Endothelial cell (in vitro differentiated cells): ENCODE data around the gene CBLB. TPM values are rescaled to one million over a fixed set of nuclear protein-coding genes. Genes with fewer than 3 reads are reported as not detected.

Experiments used
- DNase-seq: peaks from one replicate; pipeline ENCODE4 v3.0.0; 2021; ENCODE audit warnings: low spot score
- H3K27ac Mint-ChIP-seq: one replicate; pipeline ENCODE4 v1.8.0; 2021; ENCODE audit warnings: mixed read lengths, inconsistent platforms; ENCODE audit not compliant: unreplicated experiment
- H3K27me3 Mint-ChIP-seq: one replicate; pipeline ENCODE4 v1.8.0; 2021; ENCODE audit warnings: mild to moderate bottlenecking, moderate library complexity, mixed read lengths, inconsistent platforms; ENCODE audit not compliant: unreplicated experiment
- H3K36me3 Mint-ChIP-seq: one replicate; pipeline ENCODE4 v1.8.0; 2021; ENCODE audit warnings: mild to moderate bottlenecking, low read depth, mixed read lengths, inconsistent platforms; ENCODE audit not compliant: unreplicated experiment
- H3K4me1 Mint-ChIP-seq: one replicate; pipeline ENCODE4 v1.8.0; 2021; ENCODE audit warnings: mild to moderate bottlenecking, mixed read lengths, inconsistent platforms; ENCODE audit not compliant: unreplicated experiment
- H3K4me3 Mint-ChIP-seq: one replicate; pipeline ENCODE4 v1.8.0; 2021; ENCODE audit warnings: mild to moderate bottlenecking, mixed read lengths, inconsistent platforms; ENCODE audit not compliant: unreplicated experiment
- H3K9me3 Mint-ChIP-seq: one replicate; pipeline ENCODE4 v1.8.0; 2021; ENCODE audit warnings: mixed read lengths, inconsistent platforms; ENCODE audit not compliant: unreplicated experiment
- total RNA-seq: library from RNA; stranded (reverse); fragmentation: NEBNext Ultra II Directional; extraction: Animal tissue kit (Norgen Biotek cat#: 25700); gene quantifications from one replicate; pipeline ENCODE4 v1.2.1, GENCODE V29; 2021; ENCODE audit not compliant: unreplicated experiment
- TF ChIP-seq, protein P1 (sequence below): fragments of 200-600 bp; sonication (generic); IDR thresholded peaks from one replicate; pipeline ENCODE4 v1.5.0; 2021; ENCODE audit warnings: antibody characterized with exemption; ENCODE audit not compliant: unreplicated experiment

Gene CBLB
- total RNA-seq, 1 donor from 2014 or later, result 62.0 TPM

DNA sequence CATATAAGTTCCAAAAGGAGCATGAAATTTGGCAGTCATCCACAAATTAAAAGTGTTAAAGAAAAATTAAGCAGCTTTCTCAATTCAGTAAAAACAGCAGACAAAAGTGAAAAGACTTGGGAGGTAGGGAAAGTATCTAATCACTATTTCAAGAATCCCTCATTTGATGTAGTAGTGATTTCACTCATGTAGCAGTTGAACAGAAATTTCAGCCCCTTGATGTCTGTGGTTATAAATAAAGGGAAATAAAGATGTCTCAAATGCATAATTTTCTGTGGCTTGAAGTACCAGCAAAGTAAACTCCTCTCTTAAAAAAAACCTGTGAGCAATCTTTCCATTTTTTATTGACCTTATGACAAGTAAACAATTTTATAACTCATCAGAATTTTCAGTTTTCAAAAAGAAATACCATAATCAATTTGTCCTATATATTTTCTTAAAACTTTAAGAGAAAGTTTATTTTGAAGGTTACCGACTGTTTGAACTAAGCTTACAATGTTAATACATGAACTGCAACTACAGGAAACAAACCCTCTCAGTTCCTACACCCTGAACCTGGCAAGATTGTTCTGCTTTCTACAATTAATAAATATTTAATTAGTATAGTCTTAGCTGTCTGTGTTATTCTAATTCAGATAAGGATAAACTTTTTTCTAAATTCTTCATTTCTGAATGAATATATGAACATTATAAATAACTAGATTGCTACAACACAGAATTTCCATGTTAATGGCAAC lies 94.2 kb downstream of the CBLB start:
- no peak for DNase-seq
- no peak overlapping the region for H3K27ac Mint-ChIP-seq
- H3K36me3 Mint-ChIP-seq, result peaks cover 4% of the 10 kb centered on the region
- no peaks in the 10 kb centered on the region for H3K27me3 Mint-ChIP-seq
- no peaks in the 10 kb centered on the region for H3K4me1 Mint-ChIP-seq
- TF ChIP-seq, protein P1, sequence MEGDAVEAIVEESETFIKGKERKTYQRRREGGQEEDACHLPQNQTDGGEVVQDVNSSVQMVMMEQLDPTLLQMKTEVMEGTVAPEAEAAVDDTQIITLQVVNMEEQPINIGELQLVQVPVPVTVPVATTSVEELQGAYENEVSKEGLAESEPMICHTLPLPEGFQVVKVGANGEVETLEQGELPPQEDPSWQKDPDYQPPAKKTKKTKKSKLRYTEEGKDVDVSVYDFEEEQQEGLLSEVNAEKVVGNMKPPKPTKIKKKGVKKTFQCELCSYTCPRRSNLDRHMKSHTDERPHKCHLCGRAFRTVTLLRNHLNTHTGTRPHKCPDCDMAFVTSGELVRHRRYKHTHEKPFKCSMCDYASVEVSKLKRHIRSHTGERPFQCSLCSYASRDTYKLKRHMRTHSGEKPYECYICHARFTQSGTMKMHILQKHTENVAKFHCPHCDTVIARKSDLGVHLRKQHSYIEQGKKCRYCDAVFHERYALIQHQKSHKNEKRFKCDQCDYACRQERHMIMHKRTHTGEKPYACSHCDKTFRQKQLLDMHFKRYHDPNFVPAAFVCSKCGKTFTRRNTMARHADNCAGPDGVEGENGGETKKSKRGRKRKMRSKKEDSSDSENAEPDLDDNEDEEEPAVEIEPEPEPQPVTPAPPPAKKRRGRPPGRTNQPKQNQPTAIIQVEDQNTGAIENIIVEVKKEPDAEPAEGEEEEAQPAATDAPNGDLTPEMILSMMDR, result no peak
- H3K4me3 Mint-ChIP-seq, result no peak overlapping the region
- H3K9me3 Mint-ChIP-seq, result no peaks in the 10 kb centered on the region

GRCh38 chr3:105773291-105773690 lies 95.5 kb downstream of the CBLB start:
- DNase-seq, result no peak
- H3K36me3 Mint-ChIP-seq, result peaks cover 8% of the 10 kb centered on the region
- no peak overlapping the region for H3K27ac Mint-ChIP-seq
- TF ChIP-seq, protein P1, result no peak
- H3K4me1 Mint-ChIP-seq, result no peaks in the 10 kb centered on the region
- H3K4me3 Mint-ChIP-seq, result no peak overlapping the region
- H3K27me3 Mint-ChIP-seq, result no peaks in the 10 kb centered on the region
- H3K9me3 Mint-ChIP-seq, result no peaks in the 10 kb centered on the region

DNA sequence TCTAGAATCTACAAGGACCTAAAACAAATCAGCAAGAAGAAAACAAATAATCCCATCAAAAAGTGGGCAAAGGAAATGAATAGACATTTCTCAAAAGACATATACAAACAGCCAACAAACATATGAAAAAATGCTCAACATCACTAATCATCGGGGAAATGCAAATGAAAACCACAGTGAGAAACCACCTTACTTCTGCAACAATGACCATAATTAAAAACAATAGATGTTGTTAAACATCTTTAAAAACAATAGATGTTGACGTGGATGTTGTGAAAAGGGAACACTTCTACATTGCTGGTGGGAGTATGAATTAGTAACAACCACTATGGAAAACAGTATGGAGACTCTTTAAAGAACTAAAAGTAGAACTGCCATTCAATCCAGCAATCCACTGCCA lies 96.2 kb downstream of the CBLB start:
- TF ChIP-seq, protein P1, result no peak
- peaks cover 8% of the 10 kb centered on the region for H3K36me3 Mint-ChIP-seq
- H3K27ac Mint-ChIP-seq, result no peak overlapping the region
- no peaks in the 10 kb centered on the region for H3K4me1 Mint-ChIP-seq
- no peak for DNase-seq
- H3K27me3 Mint-ChIP-seq, result no peaks in the 10 kb centered on the region
- H3K4me3 Mint-ChIP-seq, result no peak overlapping the region
- no peaks in the 10 kb centered on the region for H3K9me3 Mint-ChIP-seq

DNA sequence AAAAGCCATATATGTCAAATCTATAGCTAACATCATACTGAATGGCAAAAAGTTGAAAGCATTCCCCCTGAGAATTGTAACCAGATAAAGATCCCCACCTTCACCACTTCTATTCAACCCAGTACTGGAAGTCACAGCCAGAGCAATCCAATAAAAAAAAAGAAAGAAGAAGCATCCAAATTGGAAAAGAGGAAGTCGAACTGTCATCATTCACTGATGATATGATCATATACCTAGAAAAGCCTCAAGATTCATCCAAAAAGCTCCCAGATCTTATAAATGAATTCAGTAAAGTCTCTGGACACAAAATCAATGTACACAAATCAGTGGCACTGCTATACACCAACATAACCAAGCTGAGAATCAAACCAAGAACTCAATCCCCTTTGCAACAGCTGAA lies 97.4 kb downstream of the CBLB start:
- H3K4me3 Mint-ChIP-seq, result no peak overlapping the region
- H3K4me1 Mint-ChIP-seq, result no peaks in the 10 kb centered on the region
- H3K27ac Mint-ChIP-seq, result no peak overlapping the region
- H3K9me3 Mint-ChIP-seq, result no peaks in the 10 kb centered on the region
- TF ChIP-seq, protein P1, result no peak
- H3K27me3 Mint-ChIP-seq, result no peaks in the 10 kb centered on the region
- no peak for DNase-seq
- H3K36me3 Mint-ChIP-seq, result peaks cover 8% of the 10 kb centered on the region

- no peaks in the 10 kb centered on the region for H3K4me1 Mint-ChIP-seq
Measured at GRCh38 chr3:105770410-105770809, 98.4 kb downstream of the CBLB start.

More at GRCh38 chr3:105770410-105770809, 98.4 kb downstream of the CBLB start:
- Mint-ChIP-seq H3K27me3 (no peaks in the 10 kb centered on the region), H3K27ac (no peak overlapping the region), H3K36me3 (peaks cover 12% of the 10 kb centered on the region), H3K9me3 (no peaks in the 10 kb centered on the region), H3K4me3 (no peak overlapping the region)
- no peak for DNase-seq
- TF ChIP-seq, protein P1, result no peak
